ENCODE results near the gene GJD3.

Gene GJD3

DNA sequence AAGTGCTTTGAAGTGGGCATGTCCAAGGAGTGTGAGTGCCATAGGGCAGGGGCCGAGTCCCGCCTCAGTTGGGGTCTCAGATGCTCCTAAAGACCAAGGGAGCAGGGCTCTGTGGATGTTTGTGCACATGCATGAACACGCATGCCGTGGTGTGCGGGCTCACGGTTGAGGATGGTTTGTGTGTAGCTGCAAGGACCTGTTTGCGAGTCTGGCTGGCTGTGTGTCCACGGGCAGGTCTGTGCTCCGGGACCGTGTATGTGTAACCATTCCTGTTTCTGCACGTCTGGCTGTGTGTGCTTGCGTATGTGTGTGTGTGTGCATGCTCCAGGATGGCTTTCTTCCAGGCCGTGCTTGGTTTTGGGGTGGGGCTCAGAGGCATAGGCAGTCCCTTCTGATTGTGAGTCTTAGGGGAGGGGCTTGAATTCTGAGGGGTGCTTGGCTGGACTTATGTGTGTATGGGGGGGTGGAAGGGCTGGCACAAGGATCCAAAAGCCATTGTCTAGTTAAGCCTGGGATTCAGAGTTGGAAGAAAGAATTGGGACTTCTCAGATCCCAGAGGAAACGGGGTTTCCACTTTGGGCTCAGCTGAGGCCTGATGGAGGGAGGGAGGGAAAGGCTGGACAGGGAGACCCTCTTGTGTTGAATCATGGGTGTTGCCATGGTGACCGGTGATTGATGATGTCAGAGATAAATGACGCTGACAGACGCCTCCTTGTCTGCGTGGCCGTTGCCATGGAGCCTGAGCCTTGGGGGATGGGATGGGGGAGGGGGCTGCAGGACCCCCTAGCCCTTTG, 14.4 kb downstream of the GJD3 start:
- H3K4me3 ChIP-seq (ENCODE audit: low read depth, low read length) = no peak overlapping the region
- DNase-seq (ENCODE audit: low read depth) = no peak
- TF ChIP-seq, protein P1, sequence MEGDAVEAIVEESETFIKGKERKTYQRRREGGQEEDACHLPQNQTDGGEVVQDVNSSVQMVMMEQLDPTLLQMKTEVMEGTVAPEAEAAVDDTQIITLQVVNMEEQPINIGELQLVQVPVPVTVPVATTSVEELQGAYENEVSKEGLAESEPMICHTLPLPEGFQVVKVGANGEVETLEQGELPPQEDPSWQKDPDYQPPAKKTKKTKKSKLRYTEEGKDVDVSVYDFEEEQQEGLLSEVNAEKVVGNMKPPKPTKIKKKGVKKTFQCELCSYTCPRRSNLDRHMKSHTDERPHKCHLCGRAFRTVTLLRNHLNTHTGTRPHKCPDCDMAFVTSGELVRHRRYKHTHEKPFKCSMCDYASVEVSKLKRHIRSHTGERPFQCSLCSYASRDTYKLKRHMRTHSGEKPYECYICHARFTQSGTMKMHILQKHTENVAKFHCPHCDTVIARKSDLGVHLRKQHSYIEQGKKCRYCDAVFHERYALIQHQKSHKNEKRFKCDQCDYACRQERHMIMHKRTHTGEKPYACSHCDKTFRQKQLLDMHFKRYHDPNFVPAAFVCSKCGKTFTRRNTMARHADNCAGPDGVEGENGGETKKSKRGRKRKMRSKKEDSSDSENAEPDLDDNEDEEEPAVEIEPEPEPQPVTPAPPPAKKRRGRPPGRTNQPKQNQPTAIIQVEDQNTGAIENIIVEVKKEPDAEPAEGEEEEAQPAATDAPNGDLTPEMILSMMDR (conservative IDR thresholded peaks at IDR 0.05; ENCODE audit: low read depth, low read length) = no peak

DNA sequence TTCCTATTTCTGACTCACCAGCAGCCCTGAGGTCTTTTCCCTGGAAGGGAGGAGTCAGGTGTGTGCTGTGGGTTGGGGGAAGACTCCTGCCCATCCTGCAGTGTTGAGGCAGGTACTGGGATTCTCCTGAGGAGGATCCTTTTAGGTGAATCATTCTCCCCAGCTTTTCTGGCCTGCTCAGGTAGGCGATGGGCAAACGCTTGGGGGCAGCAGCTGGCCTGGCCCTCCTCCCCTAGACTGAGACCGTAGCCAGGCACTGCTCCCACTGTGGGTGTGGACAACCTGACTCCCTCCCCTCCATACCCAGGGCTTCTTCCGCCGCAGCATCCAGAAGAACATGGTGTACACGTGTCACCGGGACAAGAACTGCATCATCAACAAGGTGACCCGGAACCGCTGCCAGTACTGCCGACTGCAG, 15.1 kb downstream of the GJD3 start:
- TF ChIP-seq, protein P1 (conservative IDR thresholded peaks at IDR 0.05; ENCODE audit: low read depth, low read length) = no peak
- no peak overlapping the region for H3K4me3 ChIP-seq (ENCODE audit: low read depth, low read length)
- DNase-seq (ENCODE audit: low read depth) = no peak

GRCh38 chr17:40348562-40349476, 15.7 kb downstream of the GJD3 start:
- TF ChIP-seq, protein P1 (conservative IDR thresholded peaks at IDR 0.05; ENCODE audit: low read depth, low read length) = no peak
- DNase-seq (ENCODE audit: low read depth) = no peak
- H3K4me3 ChIP-seq (ENCODE audit: low read depth, low read length) = no peak overlapping the region

- TF ChIP-seq, protein P1 (conservative IDR thresholded peaks at IDR 0.05; ENCODE audit: low read depth, low read length) = no peak
- no peak overlapping the region for H3K4me3 ChIP-seq (ENCODE audit: low read depth, low read length)
- DNase-seq (ENCODE audit: low read depth) = no peak
These were observed 16.4 kb downstream of the GJD3 start for GRCh38 chr17:40348136-40348504.

DNA sequence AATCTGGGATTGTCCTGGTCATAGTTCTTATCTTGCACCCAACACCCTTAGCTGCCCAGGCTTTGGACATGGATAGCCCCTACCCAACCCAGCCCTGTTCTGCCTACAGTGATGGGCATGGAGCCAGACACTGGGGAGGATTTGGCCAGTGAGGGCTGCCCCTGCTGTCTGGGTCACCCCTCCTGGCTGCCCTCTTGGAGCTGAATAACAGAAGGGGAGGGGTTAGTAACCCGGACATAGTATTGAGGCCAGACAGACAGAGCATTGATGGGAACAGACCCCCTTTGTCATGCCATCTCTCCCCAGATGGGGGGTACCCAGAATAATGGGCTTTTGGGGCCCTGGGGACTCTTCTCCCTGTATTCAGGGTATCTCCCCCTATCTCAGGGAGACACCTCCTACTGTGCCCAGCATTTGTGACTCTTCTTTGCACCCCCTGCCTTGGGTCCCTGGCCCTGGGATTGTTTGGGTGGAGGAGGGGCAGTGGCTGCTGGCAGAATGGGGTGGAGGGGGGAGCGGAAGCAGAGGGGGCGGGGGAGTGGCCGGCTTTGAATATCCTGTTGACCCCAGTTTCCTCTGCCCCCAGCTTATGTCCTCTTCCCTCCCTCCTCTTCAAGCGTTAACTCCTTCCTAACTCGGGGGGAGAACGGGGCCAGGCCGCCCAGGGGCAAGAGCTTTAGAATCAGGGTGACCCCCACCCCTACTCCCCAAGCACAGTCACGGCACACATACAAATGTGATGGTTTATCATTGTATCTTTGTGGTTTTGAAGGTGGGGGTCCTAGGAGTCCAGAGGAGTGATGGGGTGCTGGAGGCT, 17.0 kb downstream of the GJD3 start:
- H3K4me3 ChIP-seq (ENCODE audit: low read depth, low read length) = no peak overlapping the region
- DNase-seq (ENCODE audit: low read depth) = no peak
- TF ChIP-seq, protein P1 (conservative IDR thresholded peaks at IDR 0.05; ENCODE audit: low read depth, low read length) = no peak

GRCh38 chr17:40346765-40347158, 17.8 kb downstream of the GJD3 start:
- DNase-seq (ENCODE audit: low read depth) = no peak
- TF ChIP-seq, protein P1 (conservative IDR thresholded peaks at IDR 0.05; ENCODE audit: low read depth, low read length) = no peak
- no peak overlapping the region for H3K4me3 ChIP-seq (ENCODE audit: low read depth, low read length)
